HepG2 (cell line): ENCODE measurements around the gene GGA3. TPM values are rescaled to one million over a fixed set of nuclear protein-coding genes. Genes with fewer than 3 reads are reported as not detected.

ENCODE experiments used
- ARNTL ChIP-seq: sonication (generic); formaldehyde crosslinking; IDR thresholded peaks from 2 replicates; pipeline ENCODE4 v1.4.0; 2020; ENCODE audit warnings: mild to moderate bottlenecking, missing genetic modification reagents
- FOSL1 ChIP-seq: sonication (generic); formaldehyde crosslinking; IDR thresholded peaks from 2 replicates; pipeline ENCODE4 v1.9.0; 2021; ENCODE audit warnings: missing genetic modification reagents, borderline replicate concordance
- FOXK2 ChIP-seq: fragments of 450-650 bp; IDR thresholded peaks from 2 replicates; pipeline ENCODE4 v1.6.1; 2016
- IRF2 ChIP-seq: IDR thresholded peaks from 2 replicates; pipeline ENCODE4 v1.6.1; 2018; ENCODE audit warnings: missing genetic modification reagents, missing compliant biosample characterization
- JARID2 ChIP-seq: sonication (generic); formaldehyde crosslinking; IDR thresholded peaks from 2 replicates; pipeline ENCODE4 v1.8.1; 2023; ENCODE audit warnings: missing genetic modification reagents, inconsistent platforms; ENCODE audit not compliant: insufficient replicate concordance
- MED1 ChIP-seq: sonication (generic); formaldehyde crosslinking; IDR thresholded peaks from 2 replicates; pipeline ENCODE4 v1.4.0; 2020; ENCODE audit warnings: missing genetic modification reagents
- PPARG ChIP-seq: conservative IDR thresholded peaks from 2 replicates; pipeline ENCODE4 v1.6.1; 2016; ENCODE audit warnings: missing biosample characterization, missing genetic modification reagents
- RFXANK ChIP-seq: IDR thresholded peaks from 2 replicates; pipeline ENCODE4 v1.6.1; 2016
- SIN3A ChIP-seq: IDR thresholded peaks from 2 replicates; pipeline ENCODE4 v1.6.1; 2011; ENCODE audit warnings: low read depth, mild to moderate bottlenecking, control low read depth, low read length, borderline replicate concordance
- SOX13 ChIP-seq, 3 experiments: fragments of 450-650 bp in 1 of 3; sonication (generic) in 1 of 3; formaldehyde crosslinking in 1 of 3; IDR thresholded peaks in 2 of 3; conservative IDR thresholded peaks in 1 of 3; 2 replicates each; pipeline versions ENCODE4 v1.5.0 to v1.6.1; 2016 to 2020; ENCODE audit warnings: antibody characterized with exemption in 1 of 3, mild to moderate bottlenecking in 1 of 3, missing compliant biosample characterization in 1 of 3, missing genetic modification reagents in 1 of 3, moderate library complexity in 1 of 3
- SP4 ChIP-seq: sonication (generic); formaldehyde crosslinking; IDR thresholded peaks from 2 replicates; pipeline ENCODE4 v1.8.1; 2023; ENCODE audit warnings: mild to moderate bottlenecking, missing genetic modification reagents
- SUZ12 ChIP-seq: fragments of 150-350 bp; IDR thresholded peaks from 2 replicates; pipeline ENCODE4 v1.6.1; 2014; ENCODE audit warnings: low read depth, low read length
- THAP7 ChIP-seq: sonication (generic); formaldehyde crosslinking; IDR thresholded peaks from 2 replicates; pipeline ENCODE4 v1.8.1; 2023; ENCODE audit warnings: mild to moderate bottlenecking, missing genetic modification reagents
- ZFAT ChIP-seq: sonication (generic); formaldehyde crosslinking; conservative IDR thresholded peaks from 2 replicates; pipeline ENCODE4 v1.8.1; 2023; ENCODE audit warnings: missing genetic modification reagents, inconsistent platforms
- ZFP62 ChIP-seq: sonication (generic); formaldehyde crosslinking; IDR thresholded peaks from 2 replicates; pipeline ENCODE4 v1.4.0; 2020; ENCODE audit warnings: missing genetic modification reagents
- ZMYM4 ChIP-seq: sonication (generic); formaldehyde crosslinking; IDR thresholded peaks from 2 replicates; pipeline ENCODE4 v1.8.1; 2023; ENCODE audit warnings: mild to moderate bottlenecking, missing genetic modification reagents
- ZNF142 ChIP-seq: sonication (generic); formaldehyde crosslinking; IDR thresholded peaks from 2 replicates; pipeline ENCODE4 v1.4.0; 2020; ENCODE audit warnings: missing genetic modification reagents
- ZNF670 ChIP-seq: sonication (generic); formaldehyde crosslinking; IDR thresholded peaks from 2 replicates; pipeline ENCODE4 v1.8.0; 2022; ENCODE audit warnings: mild to moderate bottlenecking, missing genetic modification reagents, borderline replicate concordance
- polyA plus RNA-seq, 8 experiments: library from polyadenylated mRNA; depleted of rRNA in 3 of 8; stranded (reverse) in 7 of 8; unstranded in 1 of 8; fragments of >200 nt; fragmentation: Illumina TruSeq in 4 of 8; extraction: Trizol in 4 of 8; gene quantifications; 2 replicates each; pipeline versions ENCODE4 v1.2.1 to v1.2.3, GENCODE V29; 2011 to 2016; ENCODE audit warnings: low read depth in 4 of 8, missing spikeins in 1 of 8, mixed read lengths in 1 of 8; ENCODE audit not compliant: insufficient read depth in 1 of 8
- total RNA-seq, 5 experiments: library from RNA; depleted of rRNA; stranded (reverse); fragments of >200 nt; fragmentation: Illumina TruSeq; extraction: Trizol; gene quantifications; 2 replicates each; pipeline ENCODE4 v1.2.3, GENCODE V29; 2016; ENCODE audit warnings: low read depth in 1 of 5
- TF ChIP-seq, protein P1 (sequence below): sonication (generic); formaldehyde crosslinking; IDR thresholded peaks from 2 replicates; pipeline ENCODE4 v1.5.0; 2020; ENCODE audit warnings: mild to moderate bottlenecking, missing genetic modification reagents, moderate library complexity
- TF ChIP-seq, protein P2 (sequence below): sonication (generic); formaldehyde crosslinking; IDR thresholded peaks from 2 replicates; pipeline ENCODE4 v1.4.0; 2020; ENCODE audit warnings: missing genetic modification reagents

GGA3 gene
- total and polyA plus RNA-seq, 2 of the 13 experiments (the other 11 are each of a cell fraction or from before 2014, with no cell fraction given) = 28.4 to 43.7 TPM

DNA sequence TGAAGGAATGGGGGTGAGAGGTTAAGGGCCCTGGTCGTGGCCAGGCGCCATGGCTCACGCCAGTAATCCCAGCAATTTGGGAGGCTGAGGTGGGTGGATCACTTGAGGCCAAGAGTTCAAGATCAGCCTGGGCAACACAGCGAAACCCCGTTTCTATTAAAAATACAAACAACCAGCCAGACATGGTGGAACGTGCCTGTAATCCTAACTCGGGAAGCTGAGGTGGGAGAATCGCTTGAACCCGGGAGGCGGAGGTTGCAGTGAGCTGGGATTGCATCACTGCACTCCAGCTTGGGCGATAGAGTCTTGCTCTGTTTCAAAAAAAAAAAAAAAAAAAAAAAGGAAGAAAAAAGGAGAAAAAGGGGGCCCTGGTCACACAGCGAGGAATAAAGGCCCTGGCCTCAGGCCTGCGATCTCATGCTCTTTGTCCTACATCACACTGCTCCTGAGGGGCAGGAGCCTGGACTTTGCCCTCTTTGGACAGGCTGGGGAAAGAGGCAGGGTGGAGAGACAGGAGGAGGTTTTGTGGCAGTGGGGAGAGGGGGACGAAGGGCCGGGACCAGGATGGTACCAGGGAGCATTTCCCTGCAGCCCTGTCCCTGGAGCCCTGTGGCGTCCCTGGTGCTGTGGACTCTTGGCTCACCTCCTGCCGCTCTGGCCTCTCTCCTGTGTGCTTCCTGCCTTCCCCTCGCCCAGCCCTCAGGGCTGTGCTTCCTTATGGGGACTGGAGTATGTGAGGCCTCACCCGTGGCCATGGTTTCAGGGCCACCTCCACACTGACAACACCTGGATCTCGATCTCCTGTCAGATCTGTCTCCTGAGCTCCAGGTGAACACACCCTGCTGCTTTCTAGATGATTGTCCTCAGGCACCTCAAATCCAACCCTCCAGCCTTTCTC, 47.6 kb upstream of the GGA3 start (continued):
- TF ChIP-seq FOSL1 (no peak), JARID2 (CRISPR knock-in tag) (peak; percentile 57), SUZ12 (no peak), IRF2 (CRISPR knock-in tag) (peak; percentile 73; the same call in 1 of the 2 replicates), THAP7 (CRISPR knock-in tag) (peak; percentile 41; the same call in 1 of the 2 replicates), ZNF670 (peak; percentile 92; the same call in 1 of the 2 replicates), SP4 (CRISPR knock-in tag) (no peak), MED1 (CRISPR knock-in tag) (peak; percentile 44), SOX13 (IDR thresholded peaks at IDR 0.05) (no peak; the same call in 1 of the 2 replicates), SOX13 (CRISPR knock-in tag; conservative IDR thresholded peaks at IDR 0.05 in 1 of 2, IDR thresholded peaks at IDR 0.05 in 1 of 2) (peak in 1 of 2 experiments; percentile 83; a peak in 2 of 4 replicates), ZNF142 (CRISPR knock-in tag) (no peak), PPARG (CRISPR knock-in tag) (peak; percentile 99), ZMYM4 (CRISPR knock-in tag) (peak; percentile 71), SIN3A (0 out of 2 replicates have a peak, but pooled peaks have one; percentile 71), ZFAT (no peak), RFXANK (CRISPR knock-in tag) (no peak), ZFP62 (CRISPR knock-in tag) (no peak), ARNTL (CRISPR knock-in tag) (peak; percentile 84), FOXK2 (no peak)
- TF ChIP-seq, protein P1, sequence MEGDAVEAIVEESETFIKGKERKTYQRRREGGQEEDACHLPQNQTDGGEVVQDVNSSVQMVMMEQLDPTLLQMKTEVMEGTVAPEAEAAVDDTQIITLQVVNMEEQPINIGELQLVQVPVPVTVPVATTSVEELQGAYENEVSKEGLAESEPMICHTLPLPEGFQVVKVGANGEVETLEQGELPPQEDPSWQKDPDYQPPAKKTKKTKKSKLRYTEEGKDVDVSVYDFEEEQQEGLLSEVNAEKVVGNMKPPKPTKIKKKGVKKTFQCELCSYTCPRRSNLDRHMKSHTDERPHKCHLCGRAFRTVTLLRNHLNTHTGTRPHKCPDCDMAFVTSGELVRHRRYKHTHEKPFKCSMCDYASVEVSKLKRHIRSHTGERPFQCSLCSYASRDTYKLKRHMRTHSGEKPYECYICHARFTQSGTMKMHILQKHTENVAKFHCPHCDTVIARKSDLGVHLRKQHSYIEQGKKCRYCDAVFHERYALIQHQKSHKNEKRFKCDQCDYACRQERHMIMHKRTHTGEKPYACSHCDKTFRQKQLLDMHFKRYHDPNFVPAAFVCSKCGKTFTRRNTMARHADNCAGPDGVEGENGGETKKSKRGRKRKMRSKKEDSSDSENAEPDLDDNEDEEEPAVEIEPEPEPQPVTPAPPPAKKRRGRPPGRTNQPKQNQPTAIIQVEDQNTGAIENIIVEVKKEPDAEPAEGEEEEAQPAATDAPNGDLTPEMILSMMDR (CRISPR knock-in tag) = no peak; the same call in 1 of the 2 replicates
- TF ChIP-seq, protein P2, sequence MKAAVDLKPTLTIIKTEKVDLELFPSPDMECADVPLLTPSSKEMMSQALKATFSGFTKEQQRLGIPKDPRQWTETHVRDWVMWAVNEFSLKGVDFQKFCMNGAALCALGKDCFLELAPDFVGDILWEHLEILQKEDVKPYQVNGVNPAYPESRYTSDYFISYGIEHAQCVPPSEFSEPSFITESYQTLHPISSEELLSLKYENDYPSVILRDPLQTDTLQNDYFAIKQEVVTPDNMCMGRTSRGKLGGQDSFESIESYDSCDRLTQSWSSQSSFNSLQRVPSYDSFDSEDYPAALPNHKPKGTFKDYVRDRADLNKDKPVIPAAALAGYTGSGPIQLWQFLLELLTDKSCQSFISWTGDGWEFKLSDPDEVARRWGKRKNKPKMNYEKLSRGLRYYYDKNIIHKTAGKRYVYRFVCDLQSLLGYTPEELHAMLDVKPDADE (CRISPR knock-in tag) = no peak
